Fibroblast of lung (primary cell): ENCODE data around the gene PIGR.

Experiments
- EZH2 ChIP-seq: IDR thresholded peaks from 2 replicates; pipeline ENCODE4 v1.5.1; 2012; ENCODE audit warnings: low read length, control low read depth, mild to moderate bottlenecking; ENCODE audit errors: missing control alignments
- TF ChIP-seq, protein P1 (sequence below), 2 donors: IDR thresholded peaks in 1 of 2; conservative IDR thresholded peaks in 1 of 2; 1 replicate in 1 of 2; 2 replicates in 1 of 2; pipeline ENCODE4 v1.5.1; 2011 to 2012; ENCODE audit warnings: low read length in 2 of 2, control low read depth in 1 of 2, inconsistent platforms in 1 of 2, low read depth in 1 of 2, mild to moderate bottlenecking in 1 of 2

DNA sequence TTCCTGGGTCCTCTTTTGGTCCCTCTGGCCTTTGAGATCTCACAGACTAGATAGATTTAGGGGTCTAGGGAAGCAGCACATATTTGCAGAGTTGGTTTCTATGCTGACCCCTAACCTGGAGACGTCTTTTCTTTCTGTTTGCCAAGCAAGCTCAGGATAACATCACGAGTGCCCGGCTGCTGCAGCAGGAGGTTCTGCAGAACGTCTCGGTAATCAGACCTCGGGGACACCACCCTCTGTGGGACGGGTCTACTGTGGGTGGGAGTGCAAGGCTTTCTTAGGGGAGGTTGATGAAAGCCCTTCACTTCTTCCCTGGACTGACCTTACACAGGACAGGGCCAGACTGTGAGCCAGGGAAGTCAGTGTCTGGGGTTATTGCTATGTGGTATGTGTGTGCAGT is 46.1 kb downstream of the PIGR start:
- TF ChIP-seq, protein P1, sequence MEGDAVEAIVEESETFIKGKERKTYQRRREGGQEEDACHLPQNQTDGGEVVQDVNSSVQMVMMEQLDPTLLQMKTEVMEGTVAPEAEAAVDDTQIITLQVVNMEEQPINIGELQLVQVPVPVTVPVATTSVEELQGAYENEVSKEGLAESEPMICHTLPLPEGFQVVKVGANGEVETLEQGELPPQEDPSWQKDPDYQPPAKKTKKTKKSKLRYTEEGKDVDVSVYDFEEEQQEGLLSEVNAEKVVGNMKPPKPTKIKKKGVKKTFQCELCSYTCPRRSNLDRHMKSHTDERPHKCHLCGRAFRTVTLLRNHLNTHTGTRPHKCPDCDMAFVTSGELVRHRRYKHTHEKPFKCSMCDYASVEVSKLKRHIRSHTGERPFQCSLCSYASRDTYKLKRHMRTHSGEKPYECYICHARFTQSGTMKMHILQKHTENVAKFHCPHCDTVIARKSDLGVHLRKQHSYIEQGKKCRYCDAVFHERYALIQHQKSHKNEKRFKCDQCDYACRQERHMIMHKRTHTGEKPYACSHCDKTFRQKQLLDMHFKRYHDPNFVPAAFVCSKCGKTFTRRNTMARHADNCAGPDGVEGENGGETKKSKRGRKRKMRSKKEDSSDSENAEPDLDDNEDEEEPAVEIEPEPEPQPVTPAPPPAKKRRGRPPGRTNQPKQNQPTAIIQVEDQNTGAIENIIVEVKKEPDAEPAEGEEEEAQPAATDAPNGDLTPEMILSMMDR (conservative IDR thresholded peaks at IDR 0.05 in 1 of 2, IDR thresholded peaks at IDR 0.05 in 1 of 2; ENCODE audit: low read depth in 1 of 2, low read length in 2 of 2), result no peak
- no peak for TF ChIP-seq EZH2
